Activated naive CD4-positive, alpha-beta T cell treated with Interleukin-2 at 50 U/mL for 16 hours (primary cell): ENCODE results near the gene PLCL1.

Experiments used
- DNase-seq: peaks from one replicate; pipeline ENCODE4 v3.0.0-alpha.2; 2020

PLCL1 gene

GRCh38 chr2:197804049-197804757, at the start of gene PLCL1:
PLCL1 (plus strand) TSS chr2:197804593.
- DNase-seq, result peak; percentile 92

- DNase-seq, result no peak
These were observed 45.4 kb upstream of the PLCL1 start for GRCh38 chr2:197759013-197759412.

- DNase-seq, result no peak
These were observed 44.6 kb upstream of the PLCL1 start for GRCh38 chr2:197759625-197760292.

GRCh38 chr2:197760293-197760657, 44.1 kb upstream of the PLCL1 start:
- DNase-seq, result no peak

- no peak for DNase-seq
These were observed 26.5 kb upstream of the PLCL1 start for GRCh38 chr2:197777823-197778407.

- no peak for DNase-seq
These were observed 25.1 kb upstream of the PLCL1 start for GRCh38 chr2:197779261-197779660.

GRCh38 chr2:197782126-197782525, 22.3 kb upstream of the PLCL1 start:
- no peak for DNase-seq

GRCh38 chr2:197784956-197785941, 19.1 kb upstream of the PLCL1 start, which contains the start of gene BOLL:
BOLL (minus strand) TSS chr2:197785319; CDS start chr2:197781850, 3,469 bp downstream.
- DNase-seq, result no peak

- peak; percentile 64 for DNase-seq
These were observed 18.1 kb upstream of the PLCL1 start for GRCh38 chr2:197786010-197786877.

- no peak for DNase-seq
These were observed 10.9 kb upstream of the PLCL1 start for GRCh38 chr2:197793456-197793855.

- no peak for DNase-seq
These were observed 9.1 kb upstream of the PLCL1 start for GRCh38 chr2:197795277-197795676.

GRCh38 chr2:197798187-197798586, 6.2 kb upstream of the PLCL1 start:
- DNase-seq, result no peak

GRCh38 chr2:197799068-197799467, 5.3 kb upstream of the PLCL1 start:
- DNase-seq, result no peak

GRCh38 chr2:197800091-197800490, 4.3 kb upstream of the PLCL1 start:
- no peak for DNase-seq

- no peak for DNase-seq
These were observed 3.4 kb upstream of the PLCL1 start for GRCh38 chr2:197801033-197801432.

GRCh38 chr2:197803033-197803444, 1.4 kb upstream of the PLCL1 start:
- no peak for DNase-seq

GRCh38 chr2:197804758-197805714, 643 bp downstream of the PLCL1 start:
- DNase-seq, result peak; percentile 41

- no peak for DNase-seq
These were observed 1.6 kb downstream of the PLCL1 start for GRCh38 chr2:197805715-197806633.

GRCh38 chr2:197809064-197809463, 4.7 kb downstream of the PLCL1 start:
- DNase-seq, result no peak

- DNase-seq, result no peak
These were observed 5.6 kb downstream of the PLCL1 start for GRCh38 chr2:197810016-197810415.
